NCI-H1436 treated with DMSO at 0.1 percent for 48 hours (cell line): ENCODE results near the gene ZP2.
"Not testable (repeated sequence)": the region's sequence is repeated elsewhere in the genome, so short reads cannot be mapped to it uniquely, and the experiment has no call there.

Experiments used
- DNase-seq: peaks from one replicate; lab custom pipeline; 2025; lab: John Stamatoyannopoulos, UW

ZP2 gene

DNA sequence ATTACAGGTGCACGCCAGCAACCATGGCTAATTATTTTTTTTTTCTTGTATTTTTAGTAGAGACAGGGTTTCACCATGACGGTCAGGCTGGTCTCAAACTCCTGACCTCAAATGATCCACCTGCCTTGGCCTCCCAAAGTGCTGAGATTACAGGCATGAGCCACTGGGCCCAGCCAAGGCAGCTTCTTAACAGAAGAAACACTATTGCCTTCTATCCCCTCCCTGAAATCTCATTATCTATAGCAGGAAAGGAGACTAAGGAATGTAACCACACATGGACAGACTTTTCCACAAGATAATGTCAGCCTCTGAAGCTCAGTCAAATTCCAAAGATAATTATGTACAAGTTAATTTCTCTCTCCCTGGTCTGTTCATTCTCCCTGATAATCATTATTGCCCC is 5.7 kb upstream of the ZP2 start:
- no peak for DNase-seq

DNA sequence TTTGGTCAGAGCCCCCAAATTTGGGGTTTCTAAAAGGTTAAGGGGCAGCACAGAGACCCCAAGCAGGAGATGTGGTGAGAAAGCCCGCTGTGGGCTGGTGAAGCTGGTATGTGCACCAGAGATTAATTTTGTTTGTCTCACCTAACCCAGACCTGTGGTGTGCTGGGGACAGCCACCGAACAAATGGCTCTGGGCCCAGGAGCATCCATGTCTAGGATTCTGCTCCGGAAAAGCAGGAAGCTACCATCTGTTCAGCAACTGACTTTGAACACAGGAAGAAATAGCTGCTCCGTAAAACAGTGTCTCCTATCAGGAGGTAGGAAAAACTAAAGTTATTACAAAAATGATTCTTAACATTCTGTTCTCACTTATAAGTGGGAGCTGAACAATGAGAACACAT is 2.7 kb upstream of the ZP2 start:
- DNase-seq: no peak

DNA sequence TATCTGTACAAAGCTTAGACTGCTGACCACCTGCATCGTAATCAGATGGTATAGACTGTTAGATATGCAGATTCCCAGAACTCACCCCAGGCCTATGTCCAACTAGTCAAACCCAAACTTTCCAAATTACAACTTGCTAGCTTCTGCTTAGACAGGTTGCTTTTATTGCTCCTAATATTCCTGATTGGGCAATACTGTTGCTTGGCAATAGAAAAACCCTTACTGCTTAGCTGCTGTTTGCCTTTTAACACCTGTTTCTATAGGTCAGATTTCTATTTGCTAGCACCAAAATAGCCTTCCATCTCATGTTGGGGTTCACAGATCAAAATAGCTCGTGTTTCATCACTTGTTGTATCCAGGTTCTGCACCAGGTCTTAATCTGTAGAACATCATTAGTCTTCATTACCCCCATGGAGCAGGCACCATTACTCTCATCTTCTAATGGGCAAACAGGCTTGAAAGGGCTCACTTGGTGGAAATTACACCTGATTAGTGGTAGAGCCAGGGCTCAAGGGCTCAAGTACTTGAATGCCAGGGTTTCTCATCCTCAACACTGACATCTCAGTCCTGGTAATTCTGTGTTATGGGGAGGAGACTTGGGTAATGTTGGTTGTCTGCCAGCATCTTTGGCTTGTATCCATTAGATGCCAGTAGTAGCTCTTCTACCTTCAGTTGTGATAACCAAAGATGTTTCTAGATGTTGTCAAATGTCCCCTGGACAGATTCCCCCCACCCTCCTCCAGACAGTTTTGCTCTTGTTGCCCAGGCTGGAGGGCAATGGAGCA is 2.7 kb downstream of the ZP2 start:
- DNase-seq: no peak

DNA sequence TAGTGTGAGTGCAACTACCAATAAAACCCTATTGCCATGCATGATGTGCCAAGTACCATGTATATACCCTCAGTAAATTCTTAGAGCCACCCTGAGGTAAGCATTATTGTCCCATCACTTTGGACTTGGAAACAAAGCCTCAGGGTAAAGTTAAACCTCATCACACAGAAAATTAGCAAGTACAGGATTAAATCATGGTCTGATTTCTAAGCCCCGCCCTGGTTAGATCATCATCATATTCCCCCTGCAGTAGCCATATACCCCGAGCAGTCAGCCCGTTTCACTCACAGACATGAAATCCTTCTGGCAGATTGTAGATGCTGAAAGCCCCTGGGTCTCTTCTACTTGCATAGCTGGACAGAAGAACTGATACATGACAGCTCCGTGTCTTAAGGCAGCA is 4.8 kb downstream of the ZP2 start:
- DNase-seq: no peak

- no peak for DNase-seq
Measured at GRCh38 chr16:21205303-21205702, 6.1 kb downstream of the ZP2 start.

DNA sequence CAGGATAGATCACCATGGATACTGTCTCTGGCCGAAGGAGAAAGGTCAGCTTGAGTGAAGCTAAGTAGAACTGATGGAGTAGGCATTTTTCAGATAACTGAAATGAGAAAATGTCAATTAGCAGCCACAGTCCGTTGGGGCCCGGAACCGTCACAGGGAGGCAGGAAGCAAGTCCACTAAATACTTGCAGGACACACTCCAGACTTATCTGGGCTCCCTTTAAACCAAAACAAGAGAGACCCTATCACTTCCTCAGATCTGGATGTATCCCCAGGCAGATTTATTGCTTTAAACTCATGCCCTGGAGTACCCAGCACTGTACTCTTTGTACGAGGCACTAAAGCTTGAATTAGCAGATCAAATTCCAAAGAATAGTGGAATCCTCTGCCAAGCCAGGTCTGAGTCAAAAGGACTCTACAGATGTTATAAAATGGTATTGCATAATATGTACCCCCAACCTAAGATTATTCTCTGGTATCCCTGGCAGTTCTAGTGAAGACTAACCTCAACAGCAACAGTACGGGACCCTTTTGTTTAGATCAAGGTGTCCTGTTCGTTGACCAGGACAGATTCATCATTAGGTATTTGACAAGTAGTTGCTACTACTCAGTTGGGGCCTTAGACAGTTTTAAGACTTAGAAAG is 8.1 kb downstream of the ZP2 start:
- DNase-seq: no peak

GRCh38 chr16:21199607-21200218 is 11.7 kb downstream of the ZP2 start:
- no peak for DNase-seq

- DNase-seq: no peak
Measured at GRCh38 chr16:21197621-21198020, 13.8 kb downstream of the ZP2 start.

- DNase-seq: no peak
Measured at GRCh38 chr16:21197112-21197511, 14.3 kb downstream of the ZP2 start.

- DNase-seq: not testable (repeated sequence)
Measured at GRCh38 chr16:21195330-21195729, 16.0 kb downstream of the ZP2 start.

DNA sequence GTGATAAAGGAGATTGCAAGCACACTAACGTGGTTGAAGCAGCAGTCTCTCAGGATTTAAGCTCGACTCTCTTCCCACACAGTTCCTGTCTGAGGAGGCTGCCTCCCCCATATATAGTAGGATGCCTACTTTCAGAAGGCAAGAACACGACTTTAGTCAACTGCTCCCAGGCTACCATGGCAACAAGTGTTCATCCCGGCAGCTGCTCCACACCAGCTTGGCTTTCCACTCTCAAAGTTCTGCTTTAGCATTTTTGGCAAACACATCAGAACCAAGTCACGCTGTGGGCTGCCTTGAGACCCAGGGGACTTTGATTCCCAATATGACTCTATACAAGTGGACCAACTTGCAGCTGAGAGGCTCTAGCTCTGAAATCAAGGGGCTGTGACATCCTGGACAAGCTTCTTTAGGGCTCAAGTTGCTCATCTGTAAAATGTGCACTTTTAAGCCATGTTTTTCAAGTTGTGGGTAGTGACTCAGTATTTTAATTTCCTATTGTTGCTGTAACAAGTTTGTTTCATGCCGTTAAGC is 16.5 kb downstream of the ZP2 start:
- DNase-seq: no peak

DNA sequence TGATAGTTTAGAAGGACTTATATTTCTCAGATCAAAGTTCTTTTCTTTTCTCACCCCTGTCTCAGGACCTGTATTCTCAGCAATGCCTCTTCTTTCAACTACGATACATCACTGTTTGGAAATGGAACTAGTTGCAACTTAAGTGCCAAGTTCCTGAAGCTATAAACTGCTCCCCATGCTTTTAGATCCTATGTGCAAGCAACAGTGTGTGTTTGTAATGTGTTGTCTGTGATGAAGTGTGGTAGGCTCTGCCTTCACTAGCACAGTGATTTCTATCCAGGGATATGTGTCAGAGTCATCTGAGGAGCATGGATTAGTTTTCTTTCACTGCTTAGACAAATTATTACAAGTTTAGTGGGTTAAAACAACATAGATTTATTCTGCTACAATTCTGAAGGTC is 18.4 kb downstream of the ZP2 start:
- DNase-seq: no peak

DNA sequence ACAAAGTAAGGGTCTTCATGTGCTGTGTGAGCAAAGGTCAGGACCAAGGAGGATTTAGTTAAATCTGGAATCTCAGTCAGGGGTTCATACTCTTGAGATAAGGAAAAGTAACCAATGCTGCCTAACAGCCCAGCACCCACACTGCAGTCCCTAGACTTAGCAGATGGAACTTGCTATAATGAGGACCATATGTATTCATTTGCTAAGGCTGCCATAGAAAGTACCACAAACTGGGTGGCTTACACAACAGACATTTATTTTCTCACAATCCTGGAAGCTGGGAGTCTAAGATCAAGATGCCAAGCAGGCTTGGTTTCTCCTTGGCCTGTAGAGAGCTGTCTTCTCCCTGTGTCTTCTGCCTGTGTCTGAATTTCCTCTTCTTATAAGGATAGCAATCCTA is 20.8 kb downstream of the ZP2 start:
- DNase-seq: no peak

- DNase-seq: no peak
Measured at GRCh38 chr16:21190013-21190412, 21.4 kb downstream of the ZP2 start.

DNA sequence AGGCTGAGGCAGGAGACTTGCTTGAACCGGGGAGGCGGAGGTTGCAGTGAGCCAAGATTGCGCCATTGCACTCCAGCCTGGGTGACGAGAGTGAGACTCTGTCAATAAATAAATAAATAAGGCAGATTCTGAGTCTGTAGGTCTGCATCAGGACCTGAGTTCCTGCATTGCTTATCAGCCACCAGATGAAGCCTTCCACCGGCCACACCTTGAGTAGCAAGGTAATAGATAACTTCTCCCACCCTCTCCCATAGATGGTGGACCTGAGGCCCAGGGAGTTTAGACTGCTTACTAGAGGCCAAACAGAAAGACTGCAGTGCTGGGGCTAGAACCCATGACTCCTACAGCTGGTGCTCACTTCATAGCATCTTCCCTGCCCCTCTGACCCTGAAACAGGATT is 22.1 kb downstream of the ZP2 start:
- DNase-seq: no peak

DNA sequence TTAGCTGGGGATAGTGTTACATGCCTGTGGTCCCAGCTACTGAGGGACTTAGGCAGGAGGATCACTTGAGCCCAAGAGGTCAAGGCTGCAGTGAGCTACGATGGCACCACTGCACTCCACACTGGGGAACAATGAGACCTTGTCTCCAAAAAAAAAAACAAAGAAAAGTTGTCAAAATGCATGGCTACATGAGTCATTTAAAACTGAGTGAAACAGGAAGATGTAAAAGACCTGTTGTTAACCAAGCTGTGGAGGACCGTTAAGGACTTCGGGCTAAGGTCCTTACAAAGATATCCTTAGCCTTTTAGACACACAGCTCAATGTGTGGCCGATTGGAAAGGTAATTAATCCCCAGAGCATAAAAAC is 25.1 kb downstream of the ZP2 start:
- no peak for DNase-seq

- DNase-seq: no peak
Measured at GRCh38 chr16:21185659-21186325, 25.6 kb downstream of the ZP2 start.

GRCh38 chr16:21184834-21185233 is 26.5 kb downstream of the ZP2 start:
- DNase-seq: no peak

DNA sequence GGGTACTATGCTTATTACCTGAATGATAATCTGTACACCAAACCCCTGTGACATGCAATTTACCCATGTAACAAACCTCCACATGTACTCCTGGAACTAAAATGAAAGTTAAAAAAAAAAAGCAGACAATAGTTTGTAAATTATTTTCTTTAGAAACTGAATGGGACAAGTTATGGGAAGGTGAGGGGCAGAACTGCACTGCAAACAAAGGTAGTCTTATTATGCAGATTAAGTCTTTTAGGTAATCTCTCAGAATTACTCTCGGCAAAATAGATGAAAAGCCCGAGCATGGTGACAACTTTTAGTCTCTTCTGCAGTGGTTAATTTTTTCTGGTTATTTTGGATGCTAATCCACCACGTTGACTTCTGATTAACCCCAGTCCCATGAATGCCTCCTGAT is 27.4 kb downstream of the ZP2 start:
- DNase-seq: no peak

DNA sequence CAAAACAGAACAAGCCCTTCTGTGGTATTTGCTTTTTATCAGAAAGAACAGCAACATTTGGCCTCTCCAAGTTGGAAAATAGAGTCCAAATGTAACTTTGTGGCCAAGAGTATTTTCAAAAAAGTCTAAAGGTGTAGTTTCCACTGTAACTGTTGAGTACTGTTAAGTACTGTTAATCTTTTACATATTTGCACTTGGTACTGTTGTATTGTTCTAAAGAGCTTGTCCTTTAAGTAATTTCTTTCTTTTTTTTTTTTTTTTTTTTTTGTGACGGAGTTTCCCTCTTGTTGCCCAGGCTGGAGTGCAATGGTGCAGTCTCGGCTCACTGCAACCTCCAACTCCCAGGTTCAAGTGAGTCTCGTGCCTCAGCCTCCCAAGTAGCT is 31.4 kb downstream of the ZP2 start:
- DNase-seq: no peak

GRCh38 chr16:21179126-21179982 is 32.0 kb downstream of the ZP2 start:
- DNase-seq: no peak

- DNase-seq: no peak
Measured at GRCh38 chr16:21175397-21175796, 36.0 kb downstream of the ZP2 start.
